GM10266 (cell line): ENCODE results near the gene HPS1.

ENCODE experiments used
- DNase-seq: peaks from one replicate; pipeline ENCODE4 v3.0.0; 2012; ENCODE audit errors: extremely low spot score
- TF ChIP-seq, protein P1 (sequence below): IDR thresholded peaks from 2 replicates; pipeline ENCODE4 v1.5.1; 2012; ENCODE audit warnings: mild to moderate bottlenecking, low read depth; ENCODE audit not compliant: control insufficient read depth, insufficient read depth; ENCODE audit errors: missing control alignments

The HPS1 gene

DNA sequence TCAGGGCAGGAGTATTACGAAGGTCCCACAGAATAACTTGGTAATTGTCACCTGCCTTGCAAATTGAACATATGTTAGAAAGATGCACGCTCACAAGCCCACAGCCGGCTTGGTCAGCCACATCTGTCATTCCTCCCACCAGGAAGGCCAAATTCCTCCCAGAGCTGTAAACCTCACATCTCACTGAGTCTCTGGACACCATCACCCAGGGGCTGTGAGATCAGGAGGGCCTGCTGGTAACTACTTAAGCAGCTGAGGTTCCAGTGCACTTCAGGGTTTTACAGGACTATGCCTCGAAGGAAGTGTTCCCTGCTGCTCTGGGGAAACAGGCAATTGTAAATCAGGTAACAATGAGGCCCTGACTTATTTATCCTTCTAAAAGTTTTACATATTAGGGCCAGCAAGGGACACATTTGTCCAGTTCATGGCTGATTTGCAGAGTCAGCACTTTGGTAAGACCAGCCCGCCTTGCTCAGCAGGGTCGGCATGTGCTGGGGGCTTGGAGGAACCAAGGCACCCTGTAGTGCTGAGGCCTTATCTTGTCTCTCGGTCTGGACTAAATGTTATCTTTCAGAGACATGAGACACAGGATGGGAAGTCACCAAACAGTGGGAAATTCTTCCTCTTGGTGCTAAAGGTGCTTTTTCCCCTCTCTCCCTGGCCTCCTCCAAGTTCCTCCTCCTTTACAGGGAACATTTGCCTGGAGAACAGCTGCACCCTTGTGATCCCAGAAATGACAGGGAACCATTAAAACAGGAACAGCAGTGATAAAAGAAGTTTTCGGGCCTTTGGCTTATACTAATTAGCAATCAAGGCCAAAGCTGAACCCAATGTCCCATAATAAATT is 66.0 kb downstream of the HPS1 start:
- TF ChIP-seq, protein P1, sequence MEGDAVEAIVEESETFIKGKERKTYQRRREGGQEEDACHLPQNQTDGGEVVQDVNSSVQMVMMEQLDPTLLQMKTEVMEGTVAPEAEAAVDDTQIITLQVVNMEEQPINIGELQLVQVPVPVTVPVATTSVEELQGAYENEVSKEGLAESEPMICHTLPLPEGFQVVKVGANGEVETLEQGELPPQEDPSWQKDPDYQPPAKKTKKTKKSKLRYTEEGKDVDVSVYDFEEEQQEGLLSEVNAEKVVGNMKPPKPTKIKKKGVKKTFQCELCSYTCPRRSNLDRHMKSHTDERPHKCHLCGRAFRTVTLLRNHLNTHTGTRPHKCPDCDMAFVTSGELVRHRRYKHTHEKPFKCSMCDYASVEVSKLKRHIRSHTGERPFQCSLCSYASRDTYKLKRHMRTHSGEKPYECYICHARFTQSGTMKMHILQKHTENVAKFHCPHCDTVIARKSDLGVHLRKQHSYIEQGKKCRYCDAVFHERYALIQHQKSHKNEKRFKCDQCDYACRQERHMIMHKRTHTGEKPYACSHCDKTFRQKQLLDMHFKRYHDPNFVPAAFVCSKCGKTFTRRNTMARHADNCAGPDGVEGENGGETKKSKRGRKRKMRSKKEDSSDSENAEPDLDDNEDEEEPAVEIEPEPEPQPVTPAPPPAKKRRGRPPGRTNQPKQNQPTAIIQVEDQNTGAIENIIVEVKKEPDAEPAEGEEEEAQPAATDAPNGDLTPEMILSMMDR, result no peak
- no peak for DNase-seq

DNA sequence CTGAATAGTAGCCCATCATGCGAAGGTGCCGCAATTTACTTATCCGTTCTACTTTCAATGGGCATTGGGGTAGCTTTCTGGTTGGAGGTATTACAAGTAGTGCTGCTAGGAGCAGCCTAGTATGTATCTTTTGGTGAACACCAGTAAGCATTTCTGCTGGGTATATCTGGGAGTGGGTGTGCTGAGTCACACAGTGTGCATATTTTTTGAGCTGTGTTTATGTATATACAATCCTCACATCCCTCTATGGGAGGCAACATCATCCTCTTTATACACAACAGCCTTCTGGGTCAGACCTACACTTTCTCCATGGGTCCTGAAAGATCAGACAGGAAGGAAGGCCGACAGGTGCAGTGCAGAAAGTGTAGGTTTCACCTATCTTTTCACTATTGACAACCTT is 68.0 kb downstream of the HPS1 start:
- TF ChIP-seq, protein P1, result no peak
- DNase-seq, result no peak

DNA sequence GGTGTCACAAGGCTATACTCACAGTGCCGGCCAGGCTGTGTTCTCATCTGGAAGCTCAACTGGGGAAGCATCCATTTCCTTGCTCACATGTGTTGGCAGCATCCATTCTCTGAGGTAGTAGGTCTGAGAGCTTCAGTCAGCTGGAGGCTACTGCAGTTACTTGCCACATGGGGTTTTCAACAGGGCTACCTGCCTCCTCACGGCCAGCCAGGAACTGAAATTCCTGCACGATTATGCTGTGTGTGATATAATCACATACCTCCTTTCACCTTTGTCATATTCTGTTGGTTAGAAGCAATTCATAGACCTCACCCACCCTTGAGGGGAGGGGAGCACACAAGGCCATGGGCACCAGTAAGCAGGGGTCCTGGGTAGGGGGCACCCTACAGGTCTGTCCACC is 69.2 kb downstream of the HPS1 start:
- no peak for DNase-seq
- TF ChIP-seq, protein P1, result no peak

DNA sequence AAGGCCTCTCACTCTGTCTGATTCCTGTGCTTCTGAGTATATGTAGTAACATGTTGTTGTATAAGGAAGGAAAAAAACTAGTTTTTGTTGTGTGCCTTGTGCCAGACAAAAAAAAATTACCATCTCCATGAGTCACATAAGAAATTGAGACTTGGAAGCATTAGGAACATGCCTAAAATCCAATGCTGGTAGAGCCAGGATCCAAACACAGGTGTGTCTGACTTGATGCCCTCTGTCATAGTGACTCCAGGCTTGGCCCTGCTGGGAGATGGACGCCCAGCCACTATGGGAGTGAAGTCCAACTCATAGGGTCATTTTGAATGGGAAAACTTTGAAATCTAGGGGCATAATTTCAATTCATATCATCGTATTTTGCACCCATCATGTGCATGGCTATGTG is 69.7 kb downstream of the HPS1 start:
- no peak for DNase-seq
- TF ChIP-seq, protein P1, result no peak

DNA sequence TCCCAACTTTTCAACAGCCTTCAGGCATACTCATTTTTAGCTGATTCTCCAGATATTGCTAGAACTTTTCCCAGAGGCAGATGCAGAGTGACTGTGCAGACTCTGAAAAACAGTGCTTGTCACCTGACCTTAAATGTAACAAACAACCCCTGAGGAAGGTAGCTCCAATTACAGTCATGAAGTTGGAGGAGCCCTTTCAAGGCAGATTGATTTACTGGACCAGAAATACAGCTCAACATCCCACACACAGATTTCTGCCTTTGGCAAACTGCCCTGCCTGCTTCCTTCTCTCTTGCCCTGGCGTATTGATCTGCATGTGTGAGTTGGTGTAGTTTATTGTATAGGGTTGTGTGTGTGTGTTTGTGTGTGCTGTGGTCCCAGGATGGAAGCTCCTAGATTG is 70.2 kb downstream of the HPS1 start:
- DNase-seq, result no peak
- TF ChIP-seq, protein P1, result no peak

DNA sequence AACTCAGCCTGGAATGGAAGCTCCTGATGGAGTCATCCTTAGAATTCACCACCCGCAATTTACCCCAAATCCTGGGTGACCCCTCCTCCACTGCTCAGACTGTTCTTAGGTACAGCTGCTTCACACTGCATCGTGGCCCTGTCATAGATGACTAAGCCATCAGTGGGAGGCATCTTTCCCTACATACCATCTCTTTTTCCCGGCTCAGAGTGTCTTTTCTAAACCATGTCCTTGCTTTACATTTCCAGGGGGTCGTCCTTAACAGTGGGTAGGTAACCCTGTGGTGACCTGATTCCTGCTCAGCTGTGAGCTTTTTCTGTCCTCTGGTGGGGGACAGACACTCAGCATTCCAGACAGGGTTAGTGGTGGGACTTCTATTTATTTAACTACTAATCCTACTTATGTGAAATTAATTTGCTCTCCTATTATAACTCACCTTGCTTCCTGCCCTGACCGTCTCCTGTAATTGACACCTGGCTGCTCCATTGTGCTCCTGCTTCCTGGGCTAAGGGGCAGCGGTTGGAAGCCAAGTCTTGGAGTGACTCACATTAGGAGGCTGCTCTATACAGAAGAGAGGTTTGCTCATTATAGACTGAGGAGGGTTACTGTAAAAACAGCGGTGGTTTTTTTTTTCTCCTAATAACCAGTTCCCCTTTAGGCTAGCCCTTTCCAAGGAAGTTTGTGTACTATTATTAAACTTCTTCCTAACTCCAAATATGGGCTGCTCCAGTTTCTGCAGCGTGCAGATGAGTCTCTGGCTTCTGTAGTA is 72.3 kb downstream of the HPS1 start:
- TF ChIP-seq, protein P1, result no peak
- no peak for DNase-seq

DNA sequence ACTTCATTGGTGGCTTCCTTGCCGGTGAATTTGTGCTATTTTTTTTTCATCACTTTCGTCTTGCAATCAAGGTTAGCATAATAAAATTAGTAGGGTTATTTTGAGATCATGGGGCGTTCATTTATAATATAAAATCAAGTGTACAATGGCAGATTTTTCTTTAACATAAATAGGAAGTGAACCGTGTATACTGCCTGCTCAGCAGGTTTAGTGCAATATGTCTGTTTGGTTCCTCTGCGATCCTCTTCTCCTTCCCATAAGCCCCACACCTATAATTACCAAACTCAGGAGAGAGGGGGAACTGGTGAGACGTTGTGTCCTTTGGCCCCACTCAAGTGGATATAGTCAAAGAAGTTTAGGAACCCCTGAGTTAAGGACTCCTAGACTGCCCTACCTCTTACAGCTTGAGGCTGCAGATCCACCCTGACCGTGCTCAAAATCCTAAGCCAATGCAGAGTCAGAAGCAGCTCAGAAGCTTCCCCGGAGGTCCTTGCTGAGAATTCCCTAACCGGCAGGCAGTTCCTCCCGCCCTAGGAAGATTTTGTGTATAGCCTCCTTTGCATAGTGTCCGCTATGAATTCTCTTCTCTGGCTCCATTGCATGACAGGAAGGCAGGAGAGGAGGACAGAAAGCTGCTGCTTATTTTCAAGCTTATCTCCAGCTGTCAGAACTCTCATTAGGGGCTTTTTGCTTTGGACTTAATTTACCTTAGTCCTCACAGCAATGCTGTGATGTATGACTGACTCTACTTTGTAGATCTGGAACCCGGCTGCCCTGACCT is 73.3 kb downstream of the HPS1 start:
- no peak for DNase-seq
- TF ChIP-seq, protein P1, result no peak
